PFSK-1 (cell line): ENCODE measurements around the gene CAMKK2.

Source experiments
- FOXP2 ChIP-seq: optimal IDR thresholded peaks from 2 replicates; pipeline ENCODE3; 2011; ENCODE audit warnings: borderline replicate concordance, control low read depth, inconsistent platforms; ENCODE audit not compliant: insufficient read depth; ENCODE audit errors: extremely low read length, extremely low read depth
- POLR2AphosphoS5 ChIP-seq: IDR thresholded peaks from 2 replicates; pipeline ENCODE4 v1.6.1; 2012; ENCODE audit warnings: low read depth, mild to moderate bottlenecking, control low read depth, low read length, moderate library complexity
- REST ChIP-seq, 2 experiments: IDR thresholded peaks; 2 replicates each; pipeline versions ENCODE4 v1.6.1 to v1.8.0; 2011 to 2012; ENCODE audit warnings: low read depth in 2 of 2, low read length in 2 of 2, control low read depth in 1 of 2, inconsistent platforms in 1 of 2, mild to moderate bottlenecking in 1 of 2, moderate library complexity in 1 of 2; ENCODE audit not compliant: insufficient read depth in 1 of 2
- SIN3A ChIP-seq: IDR thresholded peaks from 2 replicates; pipeline ENCODE4 v1.6.1; 2012; ENCODE audit warnings: mild to moderate bottlenecking, low read length, moderate library complexity, borderline replicate concordance; ENCODE audit not compliant: insufficient read depth
- TAF1 ChIP-seq: IDR thresholded peaks from 2 replicates; pipeline ENCODE4 v1.6.1; 2012; ENCODE audit warnings: low read length, control low read depth, borderline replicate concordance; ENCODE audit not compliant: insufficient read depth

CAMKK2 gene

GRCh38 chr12:121202407-121203355 is 93.8 kb downstream of the CAMKK2 start:
- TF ChIP-seq POLR2AphosphoS5 (no peak), SIN3A (no peak), REST (IDR thresholded peaks at IDR 0.05; ENCODE audit: insufficient read depth in 1 of 2, low read depth in 2 of 2, low read length in 2 of 2) (no peak), TAF1 (no peak), FOXP2 (no peak)

GRCh38 chr12:121198949-121199348 is 97.6 kb downstream of the CAMKK2 start:
- TF ChIP-seq TAF1 (no peak), REST (IDR thresholded peaks at IDR 0.05; ENCODE audit: insufficient read depth in 1 of 2, low read depth in 2 of 2, low read length in 2 of 2) (no peak), FOXP2 (no peak)

GRCh38 chr12:121196902-121197301 is 99.6 kb downstream of the CAMKK2 start:
- TF ChIP-seq REST (IDR thresholded peaks at IDR 0.05; ENCODE audit: insufficient read depth in 1 of 2, low read depth in 2 of 2, low read length in 2 of 2) (no peak), POLR2AphosphoS5 (no peak), SIN3A (no peak), FOXP2 (no peak), TAF1 (no peak)

- TF ChIP-seq TAF1 (no peak), FOXP2 (no peak), SIN3A (no peak), POLR2AphosphoS5 (no peak), REST (IDR thresholded peaks at IDR 0.05; ENCODE audit: insufficient read depth in 1 of 2, low read depth in 2 of 2, low read length in 2 of 2) (no peak)
Measured at GRCh38 chr12:121191151-121191550, 105.4 kb downstream of the CAMKK2 start.
